ENCODE data around the gene HOGA1. TPM values are rescaled to one million over a fixed set of nuclear protein-coding genes. Genes with fewer than 3 reads are reported as not detected.

The HOGA1 gene
- total and polyA plus RNA-seq, 2 of the 13 experiments (the other 11 are each of a cell fraction or from before 2014, with no cell fraction given) = 7.6 to 19.5 TPM

GRCh38 chr10:97632949-97633884, 49.0 kb downstream of the HOGA1 start, which contains the start of gene MORN4 (continued):
- TF ChIP-seq FOXK1 (CRISPR knock-in tag; IDR thresholded peaks at IDR 0.05; ENCODE audit: borderline replicate concordance, low read depth) (no peak), HNRNPK (IDR thresholded peaks at IDR 0.05; ENCODE audit: low read depth, low read length, poor library complexity, severe bottlenecking) (no peak), ZNF337 (CRISPR knock-in tag; IDR thresholded peaks at IDR 0.05; ENCODE audit: borderline replicate concordance, low read depth) (no peak), HMG20B (CRISPR knock-in tag; conservative IDR thresholded peaks at IDR 0.05) (no peak), ZNF777 (CRISPR knock-in tag; IDR thresholded peaks at IDR 0.05) (no peak; the same call in 1 of the 2 replicates), ZZZ3 (CRISPR knock-in tag; IDR thresholded peaks at IDR 0.05; ENCODE audit: borderline replicate concordance) (no peak), SIN3A (IDR thresholded peaks at IDR 0.05; ENCODE audit: borderline replicate concordance, low read depth, low read length) (peak; percentile 56; the same call in 1 of the 2 replicates), REPIN1 (CRISPR knock-in tag; IDR thresholded peaks at IDR 0.05; ENCODE audit: borderline replicate concordance, low read depth) (0 out of 2 replicates have a peak, but pooled peaks have one; percentile 14), SMC3 (IDR thresholded peaks at IDR 0.05; ENCODE audit: low read length) (no peak), ZNF407 (CRISPR knock-in tag; IDR thresholded peaks at IDR 0.05; ENCODE audit: not compliant biosample characterization) (no peak)
- TF ChIP-seq, protein P1, sequence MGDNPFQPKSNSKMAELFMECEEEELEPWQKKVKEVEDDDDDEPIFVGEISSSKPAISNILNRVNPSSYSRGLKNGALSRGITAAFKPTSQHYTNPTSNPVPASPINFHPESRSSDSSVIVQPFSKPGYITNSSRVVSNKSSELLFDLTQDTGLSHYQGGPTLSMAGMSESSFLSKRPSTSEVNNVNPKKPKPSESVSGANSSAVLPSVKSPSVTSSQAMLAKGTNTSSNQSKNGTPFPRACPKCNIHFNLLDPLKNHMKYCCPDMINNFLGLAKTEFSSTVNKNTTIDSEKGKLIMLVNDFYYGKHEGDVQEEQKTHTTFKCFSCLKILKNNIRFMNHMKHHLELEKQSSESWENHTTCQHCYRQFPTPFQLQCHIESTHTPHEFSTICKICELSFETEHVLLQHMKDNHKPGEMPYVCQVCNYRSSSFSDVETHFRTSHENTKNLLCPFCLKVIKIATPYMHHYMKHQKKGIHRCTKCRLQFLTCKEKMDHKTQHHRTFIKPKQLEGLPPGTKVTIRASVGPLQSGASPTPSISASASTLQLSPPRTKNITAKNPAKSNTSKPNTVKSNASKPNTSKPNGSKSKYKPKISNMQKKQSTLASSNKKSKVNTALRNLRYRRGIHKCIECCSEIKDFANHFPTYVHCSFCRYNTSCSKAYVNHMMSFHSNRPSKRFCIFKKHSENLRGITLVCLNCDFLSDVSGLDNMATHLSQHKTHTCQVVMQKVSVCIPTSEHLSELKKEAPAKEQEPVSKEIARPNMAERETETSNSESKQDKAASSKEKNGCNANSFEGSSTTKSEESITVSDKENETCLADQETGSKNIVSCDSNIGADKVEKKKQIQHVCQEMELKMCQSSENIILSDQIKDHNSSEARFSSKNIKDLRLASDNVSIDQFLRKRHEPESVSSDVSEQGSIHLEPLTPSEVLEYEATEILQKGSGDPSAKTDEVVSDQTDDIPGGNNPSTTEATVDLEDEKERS (CRISPR knock-in tag; IDR thresholded peaks at IDR 0.05) = peak; percentile 70; the same call in 1 of the 2 replicates
- TF ChIP-seq, protein P2, sequence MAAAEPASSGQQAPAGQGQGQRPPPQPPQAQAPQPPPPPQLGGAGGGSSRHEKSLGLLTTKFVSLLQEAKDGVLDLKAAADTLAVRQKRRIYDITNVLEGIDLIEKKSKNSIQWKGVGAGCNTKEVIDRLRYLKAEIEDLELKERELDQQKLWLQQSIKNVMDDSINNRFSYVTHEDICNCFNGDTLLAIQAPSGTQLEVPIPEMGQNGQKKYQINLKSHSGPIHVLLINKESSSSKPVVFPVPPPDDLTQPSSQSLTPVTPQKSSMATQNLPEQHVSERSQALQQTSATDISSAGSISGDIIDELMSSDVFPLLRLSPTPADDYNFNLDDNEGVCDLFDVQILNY (CRISPR knock-in tag; conservative IDR thresholded peaks at IDR 0.05) = no peak
- TF ChIP-seq, protein P3, sequence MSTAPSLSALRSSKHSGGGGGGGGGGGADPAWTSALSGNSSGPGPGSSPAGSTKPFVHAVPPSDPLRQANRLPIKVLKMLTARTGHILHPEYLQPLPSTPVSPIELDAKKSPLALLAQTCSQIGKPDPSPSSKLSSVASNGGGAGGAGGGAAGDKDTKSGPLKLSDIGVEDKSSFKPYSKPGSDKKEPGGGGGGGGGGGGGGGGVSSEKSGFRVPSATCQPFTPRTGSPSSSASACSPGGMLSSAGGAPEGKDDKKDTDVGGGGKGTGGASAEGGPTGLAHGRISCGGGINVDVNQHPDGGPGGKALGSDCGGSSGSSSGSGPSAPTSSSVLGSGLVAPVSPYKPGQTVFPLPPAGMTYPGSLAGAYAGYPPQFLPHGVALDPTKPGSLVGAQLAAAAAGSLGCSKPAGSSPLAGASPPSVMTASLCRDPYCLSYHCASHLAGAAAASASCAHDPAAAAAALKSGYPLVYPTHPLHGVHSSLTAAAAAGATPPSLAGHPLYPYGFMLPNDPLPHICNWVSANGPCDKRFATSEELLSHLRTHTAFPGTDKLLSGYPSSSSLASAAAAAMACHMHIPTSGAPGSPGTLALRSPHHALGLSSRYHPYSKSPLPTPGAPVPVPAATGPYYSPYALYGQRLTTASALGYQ (CRISPR knock-in tag; IDR thresholded peaks at IDR 0.05) = no peak

Data from HepG2 (cell line).